Stomach (tissue), 9 donors: ENCODE results near the gene PARP4. TPM values are rescaled to one million over a fixed set of nuclear protein-coding genes. Genes with fewer than 3 reads are reported as not detected.
A peak's percentile ranks its signal among the peaks of the same experiment; 100 is the strongest.

Source experiments
- DNase-seq, 2 donors: peaks; one replicate each; pipeline versions ENCODE4 v3.0.0 to v3.0.0-alpha.2; 2013 to 2019
- H3K27ac ChIP-seq, 5 donors: fragments of 200-600 bp in 4 of 5; sonication (generic) in 4 of 5; one replicate each; pipeline ENCODE4 v1.5.1; 2013 to 2019; ENCODE audit warnings: mild to moderate bottlenecking in 1 of 5, moderate library complexity in 1 of 5
- H3K27me3 ChIP-seq, 3 donors: fragments of 200-600 bp; sonication (generic); one replicate each; pipeline ENCODE4 v1.5.1; 2017 to 2019; ENCODE audit warnings: mixed run types in 1 of 3
- H3K36me3 ChIP-seq, 4 donors: fragments of 200-600 bp; sonication (generic); 1 replicate in 3 of 4; 2 replicates in 1 of 4; pipeline ENCODE4 v1.5.1; 2016 to 2019
- H3K4me1 ChIP-seq, 4 donors: fragments of 200-600 bp; sonication (generic); one replicate each; pipeline ENCODE4 v1.5.1; 2016 to 2019
- H3K4me3 ChIP-seq, 4 donors: fragments of 200-600 bp; sonication (generic) in 3 of 4; one replicate each; pipeline ENCODE4 v1.5.1; 2016 to 2019; ENCODE audit warnings: mild to moderate bottlenecking in 1 of 4
- H3K9me3 ChIP-seq, 4 donors: fragments of 200-600 bp; sonication (generic); one replicate each; pipeline ENCODE4 v1.5.1; 2016 to 2019
- EP300 ChIP-seq: sonication (generic); formaldehyde crosslinking; IDR thresholded peaks from one replicate; pipeline ENCODE4 v1.6.1; 2017; ENCODE audit warnings: antibody characterized with exemption
- POLR2A ChIP-seq, 4 donors: fragments of 450-650 bp; IDR thresholded peaks; one replicate each; pipeline ENCODE4 v1.6.1; 2016; ENCODE audit warnings: antibody characterized with exemption in 4 of 4, control low read depth in 2 of 4, mild to moderate bottlenecking in 1 of 4, moderate library complexity in 1 of 4
- POLR2AphosphoS5 ChIP-seq, 3 donors: sonication (generic); formaldehyde crosslinking; IDR thresholded peaks; one replicate each; pipeline ENCODE4 v1.6.1; 2016; ENCODE audit warnings: antibody characterized with exemption in 3 of 3
- WGBS, 5 donors: extraction: QIAGEN DNeasy Blood & Tissue Kit in 3 of 5; methylation state at CpG; one replicate each; pipeline versions ENCODE4 v1.1.5 to v1.1.7; 2013 to 2018; 5-methylcytosine and 5-hydroxymethylcytosine counted together
- intact Hi-C: fragments of 100-400 bp; cut with DNase I; formaldehyde crosslinking; loops from one replicate; pipeline ENCODE4 v1.15.1; 2023; ENCODE audit warnings: low total_unique reads
- polyA plus RNA-seq, 3 donors: library from polyadenylated mRNA; stranded (reverse); fragments of 200-250 nt; gene quantifications; one replicate each; pipeline ENCODE4 v1.2.3, GENCODE V29; 2013
- total RNA-seq, 5 donors: library from RNA; depleted of rRNA; stranded (reverse); fragments of >200 nt; gene quantifications; one replicate each; pipeline versions ENCODE4 v1.1.0 to v1.2.3, GENCODE V29; 2014 to 2016
- TF ChIP-seq, protein P1 (sequence below), 7 experiments: fragments of 450-650 bp in 4 of 7; fragments of 200-600 bp in 3 of 7; sonication (generic) in 3 of 7; IDR thresholded peaks; one replicate each; pipeline ENCODE4 v1.5.1; 2016 to 2019; ENCODE audit warnings: antibody characterized with exemption in 7 of 7, control low read depth in 2 of 7, mild to moderate bottlenecking in 1 of 7
- donor health status: healthy with polysubstance abuse.
- donor health status: Bipolar disorder and iron deficiency.
- donor health status: healthy.

PARP4 gene
- total and polyA plus RNA-seq, 8 donors: 13.9 to 85.2 (median 36.9) TPM

DNA sequence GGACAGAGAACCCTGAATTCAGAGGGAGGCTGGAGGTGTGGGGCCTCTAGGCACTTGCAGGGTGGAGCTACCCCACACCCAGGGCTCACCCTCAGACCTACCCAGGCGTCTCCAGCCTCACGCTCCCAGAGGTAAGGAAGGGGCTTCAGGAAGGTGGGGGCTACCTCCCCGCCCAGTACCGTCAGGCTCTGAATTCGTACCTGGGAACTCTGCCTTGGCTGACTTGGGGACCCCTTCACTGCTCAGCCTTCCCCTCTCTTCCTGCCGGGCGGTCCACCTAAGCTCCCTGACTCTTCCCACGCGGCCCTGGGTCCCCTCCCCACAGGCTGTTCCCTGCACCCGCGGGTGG, 28.5 kb upstream of the PARP4 start:
- no peaks in the 10 kb centered on the region for H3K9me3 ChIP-seq
- H3K4me1 ChIP-seq: peaks cover 0 to 15% (median 11%) of the 10 kb centered on the region in 4 donors
- peaks cover 4 to 43% (median 30%) of the 10 kb centered on the region in 3 donors for H3K27me3 ChIP-seq
- intact Hi-C loops: no loop called here
- 23 to 39% (median 27%) methylated on average over 6 to 11 of the region's 11 CpGs for whole genome bisulfite sequencing, 5 donors
- H3K36me3 ChIP-seq: no peaks in the 10 kb centered on the region
- H3K4me3 ChIP-seq: peak overlapping the region; percentile 39 to 55 (median 45)
- DNase-seq: no peak
- H3K27ac ChIP-seq: no peak overlapping the region
- no peak for TF ChIP-seq POLR2AphosphoS5 (IDR thresholded peaks at IDR 0.05)
- TF ChIP-seq, protein P1, sequence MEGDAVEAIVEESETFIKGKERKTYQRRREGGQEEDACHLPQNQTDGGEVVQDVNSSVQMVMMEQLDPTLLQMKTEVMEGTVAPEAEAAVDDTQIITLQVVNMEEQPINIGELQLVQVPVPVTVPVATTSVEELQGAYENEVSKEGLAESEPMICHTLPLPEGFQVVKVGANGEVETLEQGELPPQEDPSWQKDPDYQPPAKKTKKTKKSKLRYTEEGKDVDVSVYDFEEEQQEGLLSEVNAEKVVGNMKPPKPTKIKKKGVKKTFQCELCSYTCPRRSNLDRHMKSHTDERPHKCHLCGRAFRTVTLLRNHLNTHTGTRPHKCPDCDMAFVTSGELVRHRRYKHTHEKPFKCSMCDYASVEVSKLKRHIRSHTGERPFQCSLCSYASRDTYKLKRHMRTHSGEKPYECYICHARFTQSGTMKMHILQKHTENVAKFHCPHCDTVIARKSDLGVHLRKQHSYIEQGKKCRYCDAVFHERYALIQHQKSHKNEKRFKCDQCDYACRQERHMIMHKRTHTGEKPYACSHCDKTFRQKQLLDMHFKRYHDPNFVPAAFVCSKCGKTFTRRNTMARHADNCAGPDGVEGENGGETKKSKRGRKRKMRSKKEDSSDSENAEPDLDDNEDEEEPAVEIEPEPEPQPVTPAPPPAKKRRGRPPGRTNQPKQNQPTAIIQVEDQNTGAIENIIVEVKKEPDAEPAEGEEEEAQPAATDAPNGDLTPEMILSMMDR (IDR thresholded peaks at IDR 0.05): no peak
- no peak for TF ChIP-seq EP300
- no peak for TF ChIP-seq POLR2A (IDR thresholded peaks at IDR 0.05)

DNA sequence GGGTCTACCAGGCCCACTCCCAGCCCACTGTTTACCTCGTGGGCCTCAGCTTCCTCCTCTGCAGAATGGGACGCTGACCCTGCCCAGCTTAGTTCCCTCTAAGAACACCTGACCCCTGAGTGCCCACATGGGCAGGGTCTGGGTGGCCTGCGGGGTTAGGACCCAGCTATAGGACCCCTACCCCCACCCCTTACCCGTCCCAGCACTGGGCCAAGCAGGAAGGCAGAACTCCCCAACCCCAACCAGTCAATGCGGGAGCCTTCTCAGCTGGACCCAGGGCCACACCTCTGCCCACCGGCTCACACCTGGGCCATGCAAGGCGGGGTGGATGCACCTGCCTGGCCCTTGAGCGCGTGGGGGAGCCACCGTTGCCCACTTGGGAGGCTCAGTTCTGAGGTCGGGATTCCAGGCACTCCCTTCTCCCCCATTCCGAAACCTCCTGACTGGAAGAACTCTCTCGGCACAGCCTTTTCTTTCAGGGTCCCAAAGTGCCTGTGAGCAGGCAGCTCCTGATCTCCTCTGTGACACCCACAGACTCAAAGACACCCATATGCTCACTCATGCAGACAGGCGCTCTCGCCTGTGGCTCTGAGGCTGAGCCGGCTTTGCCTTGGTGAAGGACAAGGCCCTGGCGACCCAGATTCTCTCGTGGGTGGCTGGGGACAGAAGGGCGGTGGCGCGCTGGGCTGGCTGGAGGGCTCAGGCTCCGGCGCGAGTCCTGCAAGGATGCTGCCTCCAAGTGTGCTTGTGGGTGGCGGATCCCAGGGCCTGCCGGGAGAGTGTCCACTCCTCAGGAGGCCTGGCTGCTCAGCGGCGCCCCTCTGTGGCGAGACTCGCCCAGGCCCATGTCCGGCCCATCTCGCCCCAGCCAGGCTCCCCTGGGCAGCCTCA, 27.9 kb upstream of the PARP4 start:
- Histone ChIP-seq H3K36me3 (no peaks in the 10 kb centered on the region), H3K9me3 (no peaks in the 10 kb centered on the region), H3K27me3 (peaks cover 4 to 38% (median 30%) of the 10 kb centered on the region in 3 donors), H3K27ac (no peak overlapping the region), H3K4me1 (peaks cover 0 to 15% (median 11%) of the 10 kb centered on the region in 4 donors), H3K4me3 (no peak overlapping the region)
- DNase-seq: peak in 1 of 2 donors; percentile 57
- TF ChIP-seq POLR2A (IDR thresholded peaks at IDR 0.05) (no peak), POLR2AphosphoS5 (IDR thresholded peaks at IDR 0.05) (no peak), EP300 (no peak)
- TF ChIP-seq, protein P1 (IDR thresholded peaks at IDR 0.05): no peak
- WGBS, 5 donors: 67 to 77% (median 73%) methylated on average over 18 to 32 of the region's 32 CpGs
- intact Hi-C loops: no loop called here

DNA sequence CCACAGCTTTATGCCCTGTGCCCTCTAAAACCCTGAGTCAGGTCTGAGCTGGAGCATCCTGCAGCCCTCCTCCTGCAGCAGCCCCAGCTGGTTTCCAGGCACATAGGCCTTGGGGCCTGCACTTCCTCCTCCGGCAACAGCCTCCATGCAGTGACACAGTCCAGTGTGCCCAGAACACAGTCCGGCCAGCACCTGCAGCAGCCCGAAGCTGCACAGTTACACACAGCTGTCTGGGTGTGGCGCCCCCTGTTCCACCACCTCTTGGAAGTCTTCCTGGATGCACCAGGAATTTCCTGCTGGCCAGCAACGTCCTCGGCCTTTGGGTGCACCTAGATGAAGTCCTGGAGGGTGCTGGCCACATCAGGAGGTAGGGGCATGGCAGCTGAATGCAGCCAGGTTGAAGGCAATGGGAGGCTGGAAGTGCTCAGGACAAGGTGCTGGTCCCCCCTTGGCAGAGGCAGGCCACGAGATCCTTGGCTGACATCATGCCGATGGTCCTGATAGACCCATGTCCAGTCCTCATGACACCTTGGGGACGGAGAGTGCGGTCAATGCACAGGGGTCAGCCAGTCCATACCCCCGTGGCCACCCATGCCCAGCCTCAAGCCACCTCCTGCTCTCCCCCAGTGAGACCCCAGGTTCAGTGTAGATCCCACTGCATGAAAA, 27.1 kb upstream of the PARP4 start:
- TF ChIP-seq, protein P1 (IDR thresholded peaks at IDR 0.05): no peak
- TF ChIP-seq EP300 (no peak), POLR2A (IDR thresholded peaks at IDR 0.05) (no peak), POLR2AphosphoS5 (IDR thresholded peaks at IDR 0.05) (no peak)
- intact Hi-C loops: no loop called here
- 80 to 87% (median 85%) methylated on average over 10 to 11 of the region's 11 CpGs for WGBS, 5 donors
- H3K4me3 ChIP-seq: no peak overlapping the region
- no peak overlapping the region for H3K27ac ChIP-seq
- peaks cover 0 to 15% (median 11%) of the 10 kb centered on the region in 4 donors for H3K4me1 ChIP-seq
- DNase-seq: no peak
- peaks cover 4 to 38% (median 30%) of the 10 kb centered on the region in 3 donors for H3K27me3 ChIP-seq
- H3K36me3 ChIP-seq: no peaks in the 10 kb centered on the region
- no peaks in the 10 kb centered on the region for H3K9me3 ChIP-seq

DNA sequence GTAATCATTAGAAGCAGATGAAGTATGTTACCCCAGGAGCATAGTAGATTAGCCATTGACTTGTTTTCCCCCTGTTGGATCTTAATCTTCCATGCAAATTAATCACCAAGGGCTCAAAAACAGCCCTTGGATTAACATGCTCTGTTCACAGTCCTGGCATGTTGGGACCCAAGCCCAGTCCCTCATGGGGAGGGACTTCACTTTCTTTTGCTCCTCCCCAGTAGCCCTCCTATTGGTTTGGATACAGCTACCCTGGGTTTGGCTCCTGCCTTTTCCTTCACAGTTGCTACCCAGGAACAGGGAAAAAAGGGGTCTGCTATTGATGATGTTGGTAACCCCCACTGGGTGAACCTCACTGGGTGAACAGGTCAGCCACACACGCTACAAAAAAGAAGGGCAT, 16.9 kb upstream of the PARP4 start:
- H3K27me3 ChIP-seq: peaks cover 0 to 16% (median 5%) of the 10 kb centered on the region in 3 donors
- no peak for DNase-seq
- no peak overlapping the region for H3K27ac ChIP-seq
- TF ChIP-seq POLR2A (IDR thresholded peaks at IDR 0.05) (no peak), EP300 (no peak), POLR2AphosphoS5 (IDR thresholded peaks at IDR 0.05) (no peak)
- TF ChIP-seq, protein P1 (IDR thresholded peaks at IDR 0.05): no peak
- H3K4me3 ChIP-seq: no peak overlapping the region
- no peaks in the 10 kb centered on the region for H3K9me3 ChIP-seq
- 66 to 91% (median 75%) methylated on average over 1 of the region's 1 CpG for WGBS, 5 donors
- no peaks in the 10 kb centered on the region for H3K4me1 ChIP-seq
- intact Hi-C loops: no loop called here
- H3K36me3 ChIP-seq: no peaks in the 10 kb centered on the region
